DND-41 (cell line): Measurements from ENCODE around the gene BBS9.

Experiments used
- ATAC-seq: fragments of 200-7000 bp; cut with Tn5 transposase; 3 replicates; pipeline ENCODE4 v1.9.1; 2021; ENCODE audit warnings: low read depth; ENCODE audit not compliant: insufficient read depth
- DNase-seq: peaks from one replicate; pipeline ENCODE4 v3.0.0-alpha.2; 2020
- H2AFZ ChIP-seq: 2 replicates; pipeline ENCODE4 v1.6.0; 2012; ENCODE audit warnings: low read depth, low read length
- H3K27ac ChIP-seq: 2 replicates; pipeline ENCODE4 v1.5.1; 2012; ENCODE audit warnings: low read length, inconsistent platforms
- H3K27me3 ChIP-seq: fragments of 200-600 bp; sonication (generic); 2 replicates; pipeline ENCODE4 v1.6.0; 2012; ENCODE audit warnings: low read length, mild to moderate bottlenecking, inconsistent platforms; ENCODE audit not compliant: insufficient read depth, poor library complexity
- H3K36me3 ChIP-seq: 2 replicates; pipeline ENCODE4 v1.5.1; 2012; ENCODE audit warnings: low read length, inconsistent platforms; ENCODE audit not compliant: insufficient read depth
- H3K4me1 ChIP-seq: 2 replicates; pipeline ENCODE4 v1.5.1; 2012; ENCODE audit warnings: mild to moderate bottlenecking, low read length; ENCODE audit not compliant: insufficient read depth
- H3K4me2 ChIP-seq: 2 replicates; pipeline ENCODE4 v1.6.0; 2012; ENCODE audit warnings: mild to moderate bottlenecking, moderate library complexity, low read length, inconsistent platforms; ENCODE audit not compliant: insufficient read depth
- H3K4me3 ChIP-seq, 2 experiments: fragments of 200-600 bp in 1 of 2; shearing (Covaris generic) in 1 of 2; 2 replicates each; pipeline ENCODE4 v1.5.1; 2012 to 2016; ENCODE audit warnings: inconsistent platforms in 2 of 2, low read length in 2 of 2, mild to moderate bottlenecking in 2 of 2, low read depth in 1 of 2, moderate library complexity in 1 of 2
- H3K79me2 ChIP-seq: 2 replicates; pipeline ENCODE4 v1.6.0; 2012; ENCODE audit warnings: low read length, inconsistent platforms; ENCODE audit not compliant: insufficient read depth
- H3K9ac ChIP-seq: 2 replicates; pipeline ENCODE4 v1.6.0; 2012; ENCODE audit warnings: low read depth, mild to moderate bottlenecking, inconsistent platforms, low read length, moderate library complexity
- H3K9me3 ChIP-seq: 2 replicates; pipeline ENCODE4 v1.5.1; 2012; ENCODE audit warnings: low read length, moderate library complexity, mild to moderate bottlenecking, inconsistent platforms; ENCODE audit not compliant: insufficient read depth, severe bottlenecking
- H4K20me1 ChIP-seq: 2 replicates; pipeline ENCODE4 v1.6.0; 2012; ENCODE audit warnings: low read length; ENCODE audit not compliant: insufficient read depth
- CTCF ChIP-seq: IDR thresholded peaks from 2 replicates; pipeline ENCODE4 v1.5.1; 2012; ENCODE audit warnings: borderline replicate concordance, low read length, moderate library complexity, mild to moderate bottlenecking; ENCODE audit not compliant: poor library complexity, severe bottlenecking; ENCODE audit errors: extremely low read depth
- EZH2 ChIP-seq: IDR thresholded peaks from 3 replicates; pipeline ENCODE4 v1.6.1; 2012; ENCODE audit warnings: borderline replicate concordance, low read depth, mild to moderate bottlenecking, moderate library complexity, low read length, inconsistent platforms; ENCODE audit not compliant: severe bottlenecking

BBS9 gene

GRCh38 chr7:33623267-33623666, 493.9 kb downstream of the BBS9 start:
- TF ChIP-seq EZH2 (no peak), CTCF (no peak)
- H3K4me2 ChIP-seq: no peak overlapping the region
- peaks cover 21% of the 10 kb centered on the region for H3K4me1 ChIP-seq
- H3K27ac ChIP-seq: no peak overlapping the region
- H3K36me3 ChIP-seq: no peaks in the 10 kb centered on the region
- H3K79me2 ChIP-seq: no peaks in the 10 kb centered on the region
- H3K27me3 ChIP-seq: no peaks in the 10 kb centered on the region
- no peak for DNase-seq
- H3K9ac ChIP-seq: no peak overlapping the region
- H2AFZ ChIP-seq: no peak overlapping the region
- no peaks in the 10 kb centered on the region for H4K20me1 ChIP-seq
- H3K4me3 ChIP-seq: no peak overlapping the region
- H3K9me3 ChIP-seq: no peaks in the 10 kb centered on the region
- no peak for ATAC-seq

GRCh38 chr7:33624215-33624614, 494.9 kb downstream of the BBS9 start:
- H3K4me2 ChIP-seq: no peak overlapping the region
- peaks cover 21% of the 10 kb centered on the region for H3K4me1 ChIP-seq
- no peaks in the 10 kb centered on the region for H3K9me3 ChIP-seq
- ATAC-seq (peak; percentile 93), DNase-seq (peak; percentile 25)
- no peaks in the 10 kb centered on the region for H4K20me1 ChIP-seq
- H3K27me3 ChIP-seq: no peaks in the 10 kb centered on the region
- H3K36me3 ChIP-seq: no peaks in the 10 kb centered on the region
- H3K27ac ChIP-seq: no peak overlapping the region
- no peak overlapping the region for H3K9ac ChIP-seq
- no peaks in the 10 kb centered on the region for H3K79me2 ChIP-seq
- no peak overlapping the region for H2AFZ ChIP-seq
- no peak overlapping the region for H3K4me3 ChIP-seq
- TF ChIP-seq CTCF (no peak), EZH2 (no peak)

DNA sequence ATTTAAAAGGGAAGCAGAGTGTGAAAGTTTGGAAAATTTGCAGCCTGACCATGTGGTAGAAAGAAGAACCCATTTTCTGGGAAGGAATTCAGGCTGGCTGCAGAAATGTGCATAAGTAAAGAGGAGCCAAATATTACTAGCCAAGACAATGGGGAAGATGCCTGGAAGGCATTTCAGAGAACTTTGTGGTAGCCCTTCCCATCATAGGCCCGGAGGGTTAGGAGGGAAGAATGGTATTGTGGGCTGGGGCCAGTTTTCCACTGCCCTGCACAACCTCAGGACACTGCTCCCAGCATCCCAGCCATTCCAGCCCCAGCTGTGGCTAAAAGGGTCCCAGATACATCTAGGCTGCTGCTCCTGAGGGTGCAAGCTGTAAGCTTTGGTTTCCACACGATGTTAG, 497.5 kb downstream of the BBS9 start:
- Histone ChIP-seq H3K27ac (no peak overlapping the region), H4K20me1 (no peaks in the 10 kb centered on the region), H3K4me3 (no peak overlapping the region), H3K9ac (no peak overlapping the region), H3K4me1 (peaks cover 21% of the 10 kb centered on the region), H3K36me3 (no peaks in the 10 kb centered on the region), H3K27me3 (no peaks in the 10 kb centered on the region), H3K9me3 (no peaks in the 10 kb centered on the region), H3K79me2 (no peaks in the 10 kb centered on the region), H2AFZ (no peak overlapping the region), H3K4me2 (no peak overlapping the region)
- TF ChIP-seq EZH2: no peak
- no peak for TF ChIP-seq CTCF
- no peak for ATAC-seq
- DNase-seq: no peak

DNA sequence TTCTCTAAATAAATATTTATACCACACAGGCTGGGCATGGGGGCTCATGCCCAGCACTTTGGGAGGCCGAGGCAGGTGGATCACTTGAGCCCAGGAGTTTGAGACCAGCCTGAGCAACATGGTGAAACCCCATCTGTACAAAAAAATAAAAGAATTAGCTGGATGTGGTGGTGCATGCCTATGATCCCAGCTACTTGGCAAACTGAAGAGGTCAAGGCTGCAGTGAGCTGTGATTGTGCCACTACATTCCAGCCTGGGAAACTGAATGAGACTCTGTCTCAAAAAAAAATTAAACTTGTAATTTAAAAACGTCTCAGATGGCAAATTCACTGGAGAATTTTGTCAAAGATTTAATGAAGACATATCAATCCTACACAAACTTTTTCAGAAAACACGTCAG, 498.4 kb downstream of the BBS9 start:
- no peaks in the 10 kb centered on the region for H3K79me2 ChIP-seq
- no peaks in the 10 kb centered on the region for H3K36me3 ChIP-seq
- TF ChIP-seq CTCF: no peak
- TF ChIP-seq EZH2: no peak
- no peak overlapping the region for H3K4me2 ChIP-seq
- DNase-seq (no peak), ATAC-seq (no peak)
- no peak overlapping the region for H3K4me3 ChIP-seq
- H3K9ac ChIP-seq: no peak overlapping the region
- no peak overlapping the region for H2AFZ ChIP-seq
- no peaks in the 10 kb centered on the region for H4K20me1 ChIP-seq
- no peaks in the 10 kb centered on the region for H3K9me3 ChIP-seq
- H3K4me1 ChIP-seq: peaks cover 21% of the 10 kb centered on the region
- H3K27ac ChIP-seq: no peak overlapping the region
- no peaks in the 10 kb centered on the region for H3K27me3 ChIP-seq
